NCI-H226 (cell line): ENCODE data around the gene IL17RD.

Experiments used
- DNase-seq: peaks from one replicate; pipeline ENCODE4 v3.0.0-alpha.2; 2015

Gene IL17RD

GRCh38 chr3:57158813-57159738 is 6.1 kb downstream of the IL17RD start:
- DNase-seq, result no peak

- DNase-seq, result no peak
Observed at GRCh38 chr3:57158325-57158724, 6.8 kb downstream of the IL17RD start.

DNA sequence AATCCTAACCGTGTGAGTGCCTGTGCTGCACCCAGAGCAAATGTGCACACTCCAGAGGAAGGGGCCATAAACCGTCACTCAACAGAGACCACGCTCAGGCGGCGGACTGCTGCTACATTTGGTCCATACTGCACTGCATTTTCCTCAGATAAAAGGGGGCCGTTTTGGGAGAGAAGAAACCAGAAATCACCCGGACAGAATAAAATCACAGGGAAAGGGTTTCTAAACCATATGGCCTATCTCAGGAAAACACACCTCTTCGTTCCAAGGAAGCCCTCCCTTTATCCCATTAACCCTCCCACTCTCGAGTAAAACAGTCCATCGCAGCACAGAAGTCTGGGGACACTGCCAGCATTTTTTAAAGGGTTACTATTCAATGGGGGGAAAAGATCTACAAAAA is 7.6 kb downstream of the IL17RD start:
- no peak for DNase-seq

DNA sequence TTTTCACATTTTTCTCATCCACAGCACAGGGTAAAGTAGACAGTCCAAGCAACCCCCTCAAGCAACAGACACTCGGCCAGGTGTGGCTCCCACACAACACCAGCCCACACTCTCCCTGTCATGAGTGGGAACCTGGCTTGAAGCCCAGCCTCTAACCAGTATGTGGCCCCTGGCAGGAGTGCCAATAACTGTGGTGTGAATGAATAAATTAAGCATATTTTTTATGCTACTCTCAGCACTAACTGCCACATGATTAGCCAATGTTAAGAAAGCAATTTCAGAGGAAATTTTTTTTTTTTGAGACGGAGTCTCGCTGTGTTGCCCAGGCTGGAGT is 9.9 kb downstream of the IL17RD start:
- DNase-seq, result no peak

GRCh38 chr3:57154470-57155309 is 10.5 kb downstream of the IL17RD start:
- DNase-seq, result no peak

- DNase-seq, result no peak
Observed at GRCh38 chr3:57152151-57153143, 12.7 kb downstream of the IL17RD start.

DNA sequence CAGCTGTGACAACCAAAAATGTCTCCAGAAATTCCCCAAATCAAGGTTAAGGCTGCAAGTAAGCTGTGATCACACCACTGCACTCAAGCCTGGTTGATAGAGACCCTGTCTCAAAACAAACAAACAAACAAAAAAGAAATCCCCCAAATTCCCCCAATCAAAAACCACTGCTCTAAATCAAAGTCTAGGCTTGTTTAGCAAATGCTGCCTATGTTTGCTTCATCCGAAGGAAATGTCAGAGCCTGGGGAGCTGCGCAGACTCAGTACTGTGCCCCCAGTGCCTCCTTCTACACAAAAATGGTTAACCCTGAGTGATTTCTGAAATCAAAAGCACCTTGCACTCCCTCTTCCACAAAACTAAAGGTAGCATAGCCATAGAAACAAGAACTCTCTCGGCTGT is 13.4 kb downstream of the IL17RD start:
- no peak for DNase-seq

- DNase-seq, result no peak
Observed at GRCh38 chr3:57151021-57151449, 14.1 kb downstream of the IL17RD start.

GRCh38 chr3:57150113-57150581 is 15.0 kb downstream of the IL17RD start:
- DNase-seq, result no peak

GRCh38 chr3:57147071-57147470 is 18.1 kb downstream of the IL17RD start:
- DNase-seq, result no peak

GRCh38 chr3:57145852-57146251 is 19.3 kb downstream of the IL17RD start:
- no peak for DNase-seq

DNA sequence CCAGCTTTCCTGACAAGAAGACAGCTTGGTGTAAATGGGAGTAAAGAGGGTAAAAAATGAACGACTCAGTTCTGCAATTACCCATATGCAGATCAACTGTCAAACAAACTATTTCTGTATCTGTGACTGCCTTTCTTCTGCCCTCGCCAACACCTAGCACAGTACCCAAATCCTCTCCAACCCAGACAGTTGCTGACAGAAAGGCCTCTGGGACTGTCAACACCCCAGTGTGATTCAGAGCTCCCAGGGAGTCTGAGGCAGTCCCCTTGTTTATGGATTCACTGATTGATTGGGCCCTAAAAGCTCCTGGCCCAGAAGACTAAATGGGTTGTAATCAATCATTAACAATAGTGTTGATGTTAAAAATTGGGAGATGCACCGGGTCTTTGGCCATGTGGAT is 20.2 kb downstream of the IL17RD start:
- DNase-seq, result no peak

- no peak for DNase-seq
Observed at GRCh38 chr3:57143886-57144459, 21.2 kb downstream of the IL17RD start.

GRCh38 chr3:57142411-57142723 is 22.8 kb downstream of the IL17RD start:
- no peak for DNase-seq

DNA sequence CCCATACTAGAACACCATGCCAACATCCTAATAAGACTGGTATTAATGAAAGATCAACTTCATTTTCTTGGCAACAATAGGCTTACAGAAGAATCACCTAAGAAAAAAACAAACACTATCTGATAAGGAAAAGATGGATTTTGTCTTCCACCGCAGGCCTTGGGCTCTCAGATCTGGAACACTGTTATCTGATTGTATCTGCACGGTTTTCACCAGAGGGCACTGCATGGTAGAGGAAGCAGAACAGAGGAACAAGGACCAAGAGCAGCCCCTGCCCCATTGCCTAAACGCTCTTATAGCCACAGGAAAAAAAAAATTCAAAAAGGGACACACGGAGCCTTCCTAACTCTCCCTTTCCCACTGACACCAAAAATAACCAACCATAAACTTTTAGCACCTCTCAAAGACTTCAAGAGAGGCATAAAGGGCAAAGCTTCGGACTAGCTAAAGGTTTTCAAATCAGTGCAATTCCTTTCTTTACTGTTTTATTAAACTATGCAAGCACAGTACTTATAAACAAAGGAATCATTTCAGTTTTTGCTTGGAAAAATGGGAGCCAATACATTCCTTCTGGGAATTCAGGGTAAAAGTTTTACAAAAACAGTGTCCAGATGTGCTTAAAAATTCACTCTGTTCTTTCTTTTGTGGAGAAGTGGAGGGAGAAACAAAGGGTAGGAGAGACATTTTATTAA is 23.3 kb downstream of the IL17RD start:
- DNase-seq, result no peak

GRCh38 chr3:57140894-57141293 is 24.3 kb downstream of the IL17RD start:
- no peak for DNase-seq

- no peak for DNase-seq
Observed at GRCh38 chr3:57135964-57136719, 29.0 kb downstream of the IL17RD start.

DNA sequence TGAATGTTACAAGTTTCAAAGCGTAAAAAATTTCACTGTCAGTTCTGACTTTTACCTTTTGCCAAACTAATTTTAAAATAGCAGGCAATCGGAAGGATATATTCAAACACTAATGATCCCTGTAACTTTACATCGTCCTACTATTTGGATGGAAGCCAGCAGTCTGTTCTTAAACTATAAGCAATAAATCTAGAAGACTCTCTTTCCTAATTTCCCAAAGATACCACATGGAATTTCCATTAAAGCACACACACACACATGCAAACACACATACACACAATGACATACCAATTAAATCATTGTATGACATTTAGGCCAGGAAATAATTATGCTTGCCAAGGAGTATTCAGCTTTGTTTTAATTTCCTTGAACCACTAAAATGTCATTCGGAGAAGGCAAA is 32.0 kb downstream of the IL17RD start:
- no peak for DNase-seq

DNA sequence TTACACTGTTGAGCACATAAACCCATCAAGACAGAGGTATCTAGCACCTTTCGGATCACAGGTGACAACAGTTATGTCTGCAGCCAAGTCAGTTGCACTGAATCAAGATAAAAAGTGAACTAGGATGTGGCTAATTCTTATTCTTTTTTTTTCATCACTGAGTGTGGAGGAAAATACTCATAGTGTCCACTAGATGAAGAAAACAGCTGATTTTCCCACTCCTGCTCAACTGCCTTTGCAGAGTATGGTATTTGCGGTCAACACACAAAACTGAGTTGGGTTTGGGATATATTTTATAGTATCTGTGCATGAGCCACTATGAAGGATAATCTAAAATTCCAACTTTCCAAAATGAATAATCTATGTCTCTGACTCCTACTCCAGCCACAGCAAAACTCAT is 32.5 kb downstream of the IL17RD start:
- no peak for DNase-seq

DNA sequence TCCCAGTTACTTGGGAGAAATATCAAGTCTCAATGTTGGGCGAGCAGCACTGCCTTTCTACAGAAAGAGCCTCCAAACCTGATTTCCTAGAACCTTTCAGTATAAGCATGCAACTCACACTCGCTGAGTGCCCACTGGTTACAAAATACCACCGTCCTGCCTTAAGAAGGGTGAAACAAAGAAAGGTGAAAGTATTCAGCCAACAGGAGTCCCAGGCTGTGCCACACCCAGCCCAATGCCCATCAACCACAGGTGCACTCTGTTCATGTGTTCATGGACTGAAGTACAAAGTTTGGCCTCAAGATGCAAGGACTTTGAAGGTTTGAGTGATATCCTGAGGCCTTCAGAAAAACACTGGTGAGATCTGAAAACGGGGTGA is 34.0 kb downstream of the IL17RD start:
- DNase-seq, result no peak

DNA sequence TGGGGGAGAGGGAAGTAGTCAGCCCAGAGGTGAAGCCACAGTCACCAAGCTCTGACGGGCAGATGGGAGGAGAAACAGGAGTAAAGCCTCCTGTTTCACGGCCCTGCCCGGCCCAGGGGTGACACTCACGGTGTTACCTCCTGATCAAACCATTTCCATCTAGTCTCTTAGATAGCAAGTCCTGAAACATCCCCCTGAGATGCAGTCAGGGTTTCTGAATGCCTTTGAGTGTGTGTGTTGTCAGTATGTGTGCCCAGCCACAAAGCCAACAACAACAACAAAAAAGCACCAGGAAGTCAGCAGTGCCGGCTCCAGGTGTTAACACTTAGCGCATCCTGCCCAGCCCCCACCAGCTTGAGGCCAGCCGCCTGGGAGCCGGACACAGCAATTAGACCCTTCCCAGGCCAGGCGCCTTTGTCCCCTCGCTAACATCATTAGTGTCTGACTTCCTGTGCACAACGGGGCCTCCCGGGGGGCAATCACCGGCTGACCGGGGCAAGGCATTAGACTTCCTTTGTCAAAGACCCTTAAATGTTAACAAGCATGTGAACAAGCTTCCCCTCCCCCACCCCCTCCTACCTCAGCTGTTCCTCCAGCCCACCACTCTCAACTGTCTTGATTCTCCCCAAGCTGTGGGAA is 34.5 kb downstream of the IL17RD start:
- DNase-seq, result no peak
